Stimulated activated CD8-positive, alpha-beta memory T cell treated with anti-CD3 and anti-CD28 coated beads, Interleukin-15, amount 100 ng/mL, for 24 hours (primary cell): ENCODE results near the gene HLA-DOA.

Experiments used
- DNase-seq: peaks from one replicate; pipeline ENCODE4 v3.0.0-alpha.2; 2020; ENCODE audit warnings: low read depth

The HLA-DOA gene

GRCh38 chr6:32963866-32964265 lies 45.5 kb downstream of the HLA-DOA start:
- DNase-seq = no peak

GRCh38 chr6:32962213-32962826 lies 47.1 kb downstream of the HLA-DOA start:
- no peak for DNase-seq

GRCh38 chr6:32960563-32960962 lies 48.8 kb downstream of the HLA-DOA start:
- DNase-seq = no peak

- DNase-seq = no peak
These were observed 53.2 kb downstream of the HLA-DOA start for GRCh38 chr6:32956176-32956575.

GRCh38 chr6:32954986-32955802 lies 54.2 kb downstream of the HLA-DOA start:
- DNase-seq = no peak

GRCh38 chr6:32954267-32954666 lies 55.1 kb downstream of the HLA-DOA start:
- no peak for DNase-seq
